Calu3 (cell line): ENCODE measurements around the gene MPHOSPH9. TPM values are rescaled to one million over a fixed set of nuclear protein-coding genes. Genes with fewer than 3 reads are reported as not detected.

Experiments
- BruUV-seq: library from RNA; stranded (reverse); fragments of 400-500 nt; replicated peaks from 2 replicates; lab custom pipeline; 2021; lab: Mats Ljungman, UMichigan
- CTCF ChIA-PET: fragments of 300-600 bp; sonication (Branson Sonifier 250); formaldehyde crosslinking; loops from one replicate; lab custom pipeline; 2022; ENCODE audit warnings: antibody characterized with exemption; lab: Charles Lee
- DNase-seq: peaks from one replicate; pipeline ENCODE4 v3.0.0; 2022
- H3K27ac Mint-ChIP-seq: one replicate; pipeline ENCODE4 v1.8.0; 2022; ENCODE audit warnings: mixed read lengths; ENCODE audit not compliant: unreplicated experiment
- H3K27me3 Mint-ChIP-seq: one replicate; pipeline ENCODE4 v1.8.0; 2022; ENCODE audit warnings: mixed read lengths; ENCODE audit not compliant: unreplicated experiment
- H3K36me3 Mint-ChIP-seq: one replicate; pipeline ENCODE4 v1.8.0; 2022; ENCODE audit warnings: mild to moderate bottlenecking, moderate library complexity, mixed read lengths; ENCODE audit not compliant: insufficient read depth, unreplicated experiment
- H3K4me1 Mint-ChIP-seq: one replicate; pipeline ENCODE4 v1.8.0; 2022; ENCODE audit warnings: mild to moderate bottlenecking, low read depth, mixed read lengths; ENCODE audit not compliant: unreplicated experiment
- H3K4me3 Mint-ChIP-seq: one replicate; pipeline ENCODE4 v1.8.0; 2022; ENCODE audit warnings: mild to moderate bottlenecking, low read depth, moderate library complexity, mixed read lengths; ENCODE audit not compliant: unreplicated experiment
- H3K9me3 Mint-ChIP-seq: one replicate; pipeline ENCODE4 v1.8.0; 2022; ENCODE audit warnings: low read depth, mixed read lengths; ENCODE audit not compliant: unreplicated experiment
- CTCF ChIP-seq: fragments of 200-600 bp; IDR thresholded peaks from one replicate; pipeline ENCODE4 v1.8.0; 2022; ENCODE audit warnings: antibody characterized with exemption; ENCODE audit not compliant: unreplicated experiment
- intact Hi-C: fragments of 100-400 bp; cut with micrococcal nuclease; formaldehyde crosslinking; loops from one replicate; pipeline ENCODE4 v1.10.0; 2022; ENCODE audit not compliant: unreplicated experiment
- total RNA-seq: library from RNA; stranded (reverse); gene quantifications from 2 replicates; pipeline ENCODE4 v1.2.3, GENCODE V29; 2022

Gene MPHOSPH9
- total RNA-seq, 1 experiment from 2014 or later, result 69.5 TPM

GRCh38 chr12:123245678-123246077 is 12.7 kb upstream of the MPHOSPH9 start:
- no TSS peak for BruUV-seq
- Mint-ChIP-seq H3K27ac (no peak overlapping the region), H3K9me3 (no peaks in the 10 kb centered on the region), H3K4me1 (peaks cover 10% of the 10 kb centered on the region), H3K27me3 (no peaks in the 10 kb centered on the region), H3K4me3 (no peak overlapping the region), H3K36me3 (peaks cover 56% of the 10 kb centered on the region)
- CTCF ChIA-PET, result interaction anchor here (0.9 kb wide), 1 partner anchor 20 kb away, joined by 3 read pairs; no protein-coding TSS in a partner anchor
- TF ChIP-seq CTCF, result no peak
- DNase-seq, result no peak
- intact Hi-C loops, result no loop called here

- no peak for DNase-seq
- TF ChIP-seq CTCF, result no peak
- intact Hi-C loops, result no loop called here
- no TSS peak for BruUV-seq
- CTCF ChIA-PET, result interaction anchor here (2.1 kb wide), 1 partner anchor 11 kb away, joined by 4 read pairs; the partner anchor contains the start of gene MPHOSPH9
- Mint-ChIP-seq H3K4me1 (no peaks in the 10 kb centered on the region), H3K9me3 (no peaks in the 10 kb centered on the region), H3K4me3 (no peak overlapping the region), H3K27me3 (no peaks in the 10 kb centered on the region), H3K36me3 (peaks cover 58% of the 10 kb centered on the region), H3K27ac (no peak overlapping the region)
Observed at GRCh38 chr12:123243671-123244262, 10.8 kb upstream of the MPHOSPH9 start.

- Mint-ChIP-seq H3K36me3 (peaks cover 58% of the 10 kb centered on the region), H3K27me3 (no peaks in the 10 kb centered on the region), H3K4me1 (no peaks in the 10 kb centered on the region), H3K4me3 (no peak overlapping the region), H3K9me3 (no peaks in the 10 kb centered on the region), H3K27ac (no peak overlapping the region)
- no peak for TF ChIP-seq CTCF
- CTCF ChIA-PET, result interaction anchor here (2.1 kb wide), 1 partner anchor 10 kb away, joined by 4 read pairs; the partner anchor contains the start of gene MPHOSPH9
- no TSS peak for BruUV-seq
- intact Hi-C loops, result no loop called here
- no peak for DNase-seq
Observed at GRCh38 chr12:123242116-123242904, 9.4 kb upstream of the MPHOSPH9 start.

GRCh38 chr12:123238961-123239360 is 6.0 kb upstream of the MPHOSPH9 start:
- CTCF ChIA-PET, result interaction anchor here (0.9 to 2.3 kb wide), 6 partner anchors 10 to 351 kb away, joined by 3 to 44 read pairs (median 4); partner anchors contain the start of genes OGFOD2 and TMED2
- TF ChIP-seq CTCF, result no peak
- DNase-seq, result no peak
- intact Hi-C loops, result loop anchor here (1.0 to 10.0 kb wide), 3 partner anchors 196 to 354 kb away; partner anchors contain the start of gene OGFOD2
- no peaks in the 10 kb centered on the region for H3K9me3 Mint-ChIP-seq
- H3K4me3 Mint-ChIP-seq, result no peak overlapping the region
- H3K27me3 Mint-ChIP-seq, result no peaks in the 10 kb centered on the region
- peaks cover 59% of the 10 kb centered on the region for H3K36me3 Mint-ChIP-seq
- peaks cover 8% of the 10 kb centered on the region for H3K4me1 Mint-ChIP-seq
- BruUV-seq, result no TSS peak
- no peak overlapping the region for H3K27ac Mint-ChIP-seq
